Activated CD4-positive, alpha-beta T cell treated with anti-CD3 and anti-CD28 coated beads for 1 hour (primary cell): ENCODE measurements around the gene PGM3.

Experiments used
- DNase-seq: peaks from one replicate; pipeline ENCODE4 v3.0.0-alpha.2; 2020

PGM3 gene

DNA sequence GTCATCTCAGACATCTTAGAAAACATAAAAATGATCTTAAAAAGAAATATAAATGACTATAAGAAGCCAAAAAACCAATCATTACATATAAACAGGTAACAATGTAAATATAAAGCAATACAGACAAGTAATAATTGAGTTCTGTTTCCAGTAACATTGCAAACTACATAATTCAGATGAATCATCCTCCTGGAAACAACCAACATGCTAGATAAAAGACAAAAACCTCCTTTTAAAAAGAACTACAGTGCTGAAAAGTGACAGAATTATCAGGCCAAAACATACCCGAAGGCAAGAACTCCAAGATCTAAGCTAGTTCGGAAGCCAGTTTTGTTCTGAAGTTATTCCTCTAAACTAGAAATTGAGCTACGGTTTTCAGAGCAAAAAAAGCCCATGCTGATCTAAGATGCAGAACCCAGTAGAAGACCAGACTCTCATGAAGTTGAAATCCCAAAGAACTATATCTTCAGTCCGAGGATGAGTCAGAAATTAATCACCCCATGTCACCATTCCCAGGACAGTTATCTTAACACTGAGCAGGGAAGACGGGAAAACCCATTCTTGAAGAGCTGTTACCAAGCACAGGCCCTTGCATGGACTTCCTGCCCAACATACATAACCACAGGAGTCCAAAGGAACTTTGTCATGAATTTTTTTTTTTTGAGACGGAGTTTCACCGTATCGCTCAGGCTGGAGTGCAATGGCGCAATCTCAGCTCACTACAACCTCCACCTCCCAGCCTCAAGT lies 9.8 kb downstream of the PGM3 start:
- no peak for DNase-seq

DNA sequence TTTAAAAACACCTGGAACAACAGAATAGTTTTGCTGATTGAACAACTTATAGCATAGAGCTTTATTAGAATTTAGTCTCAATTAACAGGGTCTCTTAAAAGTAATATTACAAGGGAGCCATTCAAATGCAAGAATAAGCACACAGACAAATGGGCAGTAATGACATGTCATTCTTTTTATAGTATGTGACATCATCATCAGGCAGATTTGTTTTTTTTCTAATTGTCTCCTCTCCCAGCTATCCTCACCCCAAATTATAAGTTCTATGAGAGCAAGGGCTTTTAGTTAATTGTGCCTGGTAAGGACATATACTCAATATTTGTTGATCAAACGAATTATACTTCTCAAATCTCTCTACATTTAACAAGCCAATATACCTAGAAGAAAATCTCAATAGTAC lies 11.0 kb downstream of the PGM3 start:
- DNase-seq: no peak

DNA sequence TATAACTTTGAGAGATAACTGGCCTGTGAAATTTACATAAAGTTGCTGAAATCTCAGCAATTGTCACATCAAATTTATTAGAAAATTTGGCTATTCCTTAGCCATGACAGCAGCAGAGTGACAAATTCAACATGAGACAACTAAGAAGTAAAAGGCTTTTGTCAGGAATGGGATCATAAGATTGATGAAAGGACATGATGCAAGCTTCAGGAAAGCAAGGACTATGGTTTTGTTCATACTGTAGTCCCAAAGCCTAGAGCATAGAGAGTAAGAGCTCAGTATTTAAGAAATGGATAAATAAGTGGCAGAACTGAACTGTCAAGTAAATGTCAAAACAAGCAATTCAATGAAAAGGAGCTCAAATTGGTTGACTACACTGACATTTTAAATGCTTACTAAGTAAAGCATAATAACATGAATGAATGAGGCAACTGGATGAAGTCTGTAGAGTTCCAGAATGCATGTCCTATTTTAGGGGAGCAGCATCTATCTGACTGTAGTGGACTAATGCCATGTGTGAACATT lies 12.6 kb downstream of the PGM3 start:
- DNase-seq: no peak

DNA sequence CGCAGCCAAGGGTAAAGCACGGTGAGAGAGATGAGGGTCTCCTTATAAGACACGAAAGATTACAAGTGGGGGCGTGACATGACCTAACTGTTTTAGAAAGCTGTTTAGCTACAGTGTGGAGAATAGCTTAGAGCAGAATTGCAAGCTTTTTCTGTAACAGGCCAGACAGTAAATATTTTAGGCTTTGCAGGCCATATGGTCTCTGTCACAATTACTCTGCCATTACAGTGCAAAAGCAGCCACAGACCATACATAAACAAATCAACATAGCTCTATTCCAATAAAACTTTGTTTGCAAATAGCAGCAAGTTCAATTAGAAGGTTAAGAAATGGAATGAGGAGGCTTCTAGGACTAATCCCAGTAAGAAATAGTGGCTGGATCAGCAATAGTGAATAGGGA lies 16.8 kb downstream of the PGM3 start:
- no peak for DNase-seq

DNA sequence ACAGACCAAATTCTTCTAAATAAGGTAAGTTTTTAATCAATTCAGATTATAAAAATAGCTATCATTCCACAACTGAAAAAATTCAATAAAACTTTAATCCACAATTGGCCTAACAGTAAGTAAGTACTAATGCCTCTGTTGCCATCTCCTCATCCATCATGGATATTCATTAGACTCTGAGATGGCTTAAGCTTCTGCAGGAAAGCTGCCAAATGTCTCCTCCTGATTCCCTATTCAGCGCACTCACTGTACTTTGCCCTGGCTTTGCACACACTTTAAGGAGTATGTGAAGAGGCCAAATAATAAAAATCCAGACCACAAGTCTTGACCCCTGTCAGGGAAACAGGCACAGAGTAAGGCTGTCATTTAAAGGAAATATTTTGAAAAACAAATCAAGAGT lies 23.6 kb downstream of the PGM3 start:
- DNase-seq: no peak

DNA sequence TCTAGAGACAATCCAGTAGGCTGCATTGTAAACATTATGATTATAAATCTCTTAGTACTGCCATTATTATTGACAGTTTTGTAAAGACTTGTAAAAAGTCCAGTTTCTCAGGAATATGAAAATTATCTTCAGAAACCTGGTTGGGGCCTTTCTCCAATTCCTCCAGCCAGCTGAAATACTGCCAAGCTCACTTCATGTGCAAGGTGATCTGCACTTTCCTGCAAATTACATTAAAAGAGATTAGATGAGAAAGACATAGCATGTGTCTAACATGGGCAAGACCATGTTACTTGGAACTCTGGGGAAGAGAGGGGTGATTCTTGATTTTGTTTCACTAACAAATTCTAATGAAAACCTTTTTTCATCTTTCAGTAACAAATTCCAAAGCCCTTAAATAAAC lies 24.0 kb downstream of the PGM3 start:
- DNase-seq: no peak

DNA sequence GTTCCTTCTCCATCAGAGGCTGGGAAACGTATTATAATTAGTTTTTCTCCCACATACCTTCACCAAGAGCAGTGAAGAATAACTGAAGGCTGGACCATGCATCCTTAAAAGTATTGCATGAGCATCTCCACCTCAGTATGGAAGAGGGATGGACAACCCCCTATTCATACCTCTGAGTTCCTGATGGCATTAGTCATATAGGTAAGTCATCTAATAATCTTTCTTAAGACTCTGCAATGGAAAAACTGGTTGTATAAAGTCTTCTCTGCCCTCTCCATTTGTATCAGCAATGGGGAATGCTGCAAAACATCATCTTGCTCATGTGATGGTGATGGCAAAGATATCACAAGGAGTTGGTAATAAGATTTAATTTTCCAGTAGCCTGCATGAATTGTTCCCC lies 24.5 kb downstream of the PGM3 start:
- DNase-seq: no peak

DNA sequence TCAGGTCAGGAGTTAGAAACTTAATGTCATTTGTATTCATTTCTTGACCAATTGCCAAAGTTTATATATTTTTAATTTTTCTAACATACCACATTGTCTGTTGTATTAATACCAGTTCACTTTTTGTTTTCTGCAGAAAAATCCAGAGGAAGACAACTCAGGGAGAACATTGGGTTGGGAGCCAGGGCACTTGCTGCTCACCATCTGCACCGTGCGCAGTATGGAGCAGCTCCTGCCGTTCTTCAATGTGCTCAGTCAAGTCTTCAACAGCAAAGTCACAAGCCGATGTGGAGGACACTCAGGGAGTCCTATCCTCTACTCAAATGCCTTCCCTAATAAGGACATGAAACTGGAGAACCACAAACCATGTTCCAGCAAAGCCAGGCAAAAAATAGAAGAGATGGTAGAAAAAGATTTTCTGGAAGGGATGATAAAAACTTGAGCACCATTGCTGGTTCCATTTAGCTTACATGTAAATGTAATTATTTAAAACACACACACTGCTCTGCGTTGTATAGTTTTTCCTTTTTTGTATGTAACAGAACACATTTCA lies 25.3 kb downstream of the PGM3 start:
- no peak for DNase-seq

DNA sequence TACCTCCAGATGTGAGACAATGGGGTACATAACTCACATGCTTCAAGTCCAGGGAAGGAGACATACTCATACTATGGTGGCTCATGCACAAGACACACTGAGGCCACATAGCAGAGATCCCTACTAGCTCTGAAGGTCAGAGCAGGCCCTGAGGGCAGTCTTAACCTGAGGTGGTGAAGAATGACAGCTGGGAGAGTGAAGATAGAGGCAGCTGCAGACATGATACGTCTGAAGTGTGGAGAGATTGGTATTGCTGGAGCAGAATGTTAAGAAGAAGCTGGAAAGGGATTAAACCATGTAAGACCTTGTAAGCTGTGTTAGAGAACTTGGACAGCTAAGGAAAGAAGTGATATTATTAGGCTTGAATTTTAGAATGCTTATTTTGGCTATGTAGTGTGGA lies 32.9 kb downstream of the PGM3 start:
- DNase-seq: no peak

DNA sequence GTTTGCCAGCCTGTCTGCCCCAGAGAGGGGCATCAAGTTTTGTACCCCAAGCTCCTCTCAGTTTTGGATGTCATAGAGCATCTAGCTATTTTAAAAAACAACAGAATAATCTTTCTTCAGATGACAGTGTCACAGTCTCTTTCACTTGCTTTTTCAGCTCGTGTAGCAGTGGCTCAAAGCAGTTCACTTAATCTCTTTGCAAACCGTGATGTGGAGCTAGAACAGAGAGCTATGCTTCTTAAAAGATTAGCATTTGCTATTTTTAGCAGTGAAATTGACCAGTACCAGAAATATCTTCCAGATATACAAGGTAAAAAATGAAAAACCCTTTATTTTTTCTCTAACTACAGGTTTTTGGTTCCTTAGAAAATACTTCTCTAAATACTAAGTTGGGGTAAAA lies 37.3 kb downstream of the PGM3 start:
- DNase-seq: no peak

DNA sequence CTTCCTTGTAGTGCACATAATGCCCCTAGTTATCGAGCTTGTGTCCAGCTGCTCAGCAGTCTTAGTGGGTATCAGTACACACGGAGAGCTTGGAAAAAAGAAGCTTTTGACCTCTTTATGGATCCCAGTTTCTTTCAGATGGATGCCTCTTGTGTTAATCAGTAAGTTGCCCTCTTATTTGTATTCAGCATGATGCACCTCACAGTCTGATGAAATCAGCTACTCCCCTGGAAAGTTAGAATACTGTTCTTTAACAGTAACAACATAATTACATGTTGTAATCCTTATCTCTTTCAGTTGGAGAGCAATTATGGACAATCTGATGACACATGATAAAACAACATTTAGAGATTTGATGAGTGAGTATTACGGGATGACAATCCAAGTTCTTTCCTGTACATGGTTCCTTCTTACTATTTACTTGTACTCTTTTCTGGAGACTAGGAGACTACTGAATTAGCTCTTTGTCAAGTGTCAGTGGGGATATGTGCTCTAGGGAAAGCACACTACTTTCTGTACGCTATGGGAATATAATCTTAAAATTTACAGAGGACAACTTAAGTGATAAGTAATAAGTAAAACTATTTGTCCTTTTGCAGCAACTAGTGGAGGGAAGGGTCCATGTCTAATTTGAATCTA lies 39.1 kb downstream of the PGM3 start:
- DNase-seq: no peak

DNA sequence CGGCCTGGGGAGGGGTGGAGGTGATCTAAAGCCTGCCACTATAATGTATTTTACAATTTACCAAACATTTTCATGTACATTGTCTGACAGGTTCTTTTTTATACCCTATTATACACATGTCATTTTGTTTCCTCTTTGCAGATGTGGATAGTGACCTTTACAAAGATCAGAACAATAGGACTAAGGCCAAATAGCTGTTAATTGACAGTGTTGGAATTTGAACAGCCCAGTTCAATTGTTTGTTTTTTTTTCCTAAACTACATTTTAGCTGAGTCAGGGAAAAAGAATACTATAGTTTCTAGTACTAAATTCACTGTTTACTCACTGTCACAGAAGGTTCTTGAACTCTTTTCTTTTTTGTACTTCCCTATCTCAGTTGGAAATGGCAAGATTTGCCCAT lies 40.2 kb downstream of the PGM3 start:
- DNase-seq: no peak

DNA sequence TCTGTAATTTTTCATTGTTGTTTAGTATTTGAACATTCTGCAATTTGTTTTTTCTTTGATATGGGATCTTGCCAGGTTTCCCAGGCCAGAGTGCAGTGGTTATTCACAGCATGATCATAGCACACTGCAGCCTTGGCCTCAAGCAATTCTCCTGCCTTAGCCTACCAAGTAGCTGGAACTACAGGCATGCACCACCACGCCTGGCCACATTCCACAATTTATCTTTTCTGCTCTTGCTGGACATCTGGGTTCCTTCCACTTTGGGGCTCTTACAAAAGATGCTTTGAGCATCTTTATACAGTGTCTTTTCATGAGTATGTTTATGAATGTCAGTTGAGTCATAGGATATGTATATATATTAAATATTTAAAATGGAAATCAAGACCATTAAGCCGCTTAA lies 42.0 kb downstream of the PGM3 start:
- no peak for DNase-seq

DNA sequence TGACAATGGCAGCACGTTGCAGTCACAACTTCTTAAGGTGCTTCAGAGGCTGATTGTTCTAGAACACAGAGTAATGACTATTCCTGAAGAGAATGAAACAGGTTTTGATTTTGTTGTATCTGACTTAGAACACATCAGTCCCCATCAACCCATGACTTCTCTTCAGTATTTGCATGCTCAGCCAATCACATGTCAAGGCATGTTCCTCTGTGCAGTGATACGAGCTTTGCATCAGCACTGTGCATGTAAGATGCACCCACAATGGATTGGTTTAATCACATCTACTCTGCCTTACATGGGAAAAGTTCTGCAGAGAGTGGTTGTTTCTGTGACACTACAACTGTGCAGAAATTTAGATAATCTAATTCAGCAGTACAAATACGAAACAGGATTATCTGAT lies 54.3 kb downstream of the PGM3 start:
- no peak for DNase-seq

DNA sequence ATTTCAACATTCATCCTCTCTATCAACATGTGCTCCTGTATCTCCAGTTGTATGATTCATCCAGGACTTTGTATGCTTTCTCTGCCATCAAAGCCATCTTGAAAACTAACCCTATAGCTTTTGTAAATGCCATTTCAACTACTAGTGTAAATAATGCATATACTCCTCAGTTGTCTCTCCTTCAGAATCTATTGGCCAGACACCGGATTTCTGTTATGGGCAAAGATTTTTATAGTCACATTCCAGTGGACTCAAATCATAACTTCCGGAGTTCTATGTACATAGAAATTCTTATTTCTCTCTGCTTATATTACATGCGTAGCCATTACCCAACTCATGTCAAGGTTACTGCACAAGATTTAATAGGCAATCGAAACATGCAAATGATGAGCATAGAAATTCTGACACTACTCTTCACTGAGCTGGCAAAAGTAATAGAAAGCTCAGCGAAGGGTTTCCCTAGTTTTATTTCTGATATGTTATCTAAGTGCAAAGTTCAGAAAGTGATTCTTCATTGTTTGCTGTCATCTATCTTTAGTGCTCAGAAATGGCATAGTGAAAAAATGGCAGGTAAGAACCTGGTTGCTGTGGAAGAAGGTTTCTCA lies 54.8 kb downstream of the PGM3 start:
- no peak for DNase-seq

DNA sequence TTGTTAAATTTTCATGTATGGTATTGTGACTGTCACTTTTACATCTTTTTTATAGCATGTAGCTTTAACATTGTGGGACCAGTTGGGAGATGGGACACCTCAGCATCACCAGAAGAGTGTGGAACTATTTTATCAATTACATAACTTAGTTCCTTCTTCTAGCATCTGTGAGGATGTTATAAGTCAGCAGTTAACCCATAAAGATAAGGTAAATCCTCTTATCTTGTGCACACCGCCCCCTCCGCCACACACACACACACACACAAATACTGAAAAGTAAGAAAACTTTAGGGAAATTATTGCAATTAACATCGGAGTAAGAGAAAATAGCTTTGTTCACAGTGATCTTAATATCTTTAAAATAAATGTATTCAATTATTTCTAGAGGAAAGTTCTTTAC lies 60.9 kb downstream of the PGM3 start:
- no peak for DNase-seq

DNA sequence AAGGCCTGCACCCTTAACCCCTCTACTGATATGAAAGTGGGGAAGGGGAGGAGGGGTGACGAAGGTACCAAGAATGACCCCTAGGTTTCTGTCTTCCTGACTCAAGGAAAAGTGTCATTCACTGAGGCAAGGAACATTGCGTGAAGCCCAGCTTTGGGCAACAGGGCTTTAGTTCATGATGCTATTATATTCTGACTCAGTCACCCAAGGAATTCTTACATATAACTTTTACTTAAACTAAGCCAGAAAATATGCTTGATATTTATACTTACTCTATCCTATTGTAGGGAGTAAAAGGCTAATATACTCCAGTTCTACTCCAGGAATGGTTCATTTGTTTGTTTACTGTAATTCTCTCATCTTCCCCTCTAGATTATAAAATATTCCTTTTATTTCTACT lies 65.1 kb downstream of the PGM3 start:
- no peak for DNase-seq

DNA sequence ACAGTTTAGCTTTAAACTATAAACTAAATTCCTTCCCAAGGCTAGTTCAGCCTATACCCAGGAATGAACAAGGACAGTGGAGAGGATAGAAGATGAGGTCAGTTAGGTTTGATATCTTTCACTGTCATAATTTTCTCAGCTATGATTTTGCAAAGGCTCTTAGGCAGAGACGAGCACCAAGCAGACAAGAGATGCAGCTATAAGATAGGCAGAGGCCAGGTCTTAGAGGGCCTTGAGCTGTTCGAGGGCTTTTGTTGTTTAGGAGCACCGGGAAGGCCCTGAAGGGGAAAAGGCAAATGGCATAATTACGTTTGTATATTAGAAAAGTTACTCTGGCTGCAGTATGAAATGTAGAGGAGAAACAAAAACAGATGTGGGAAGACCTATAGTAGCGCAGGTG lies 65.8 kb downstream of the PGM3 start:
- no peak for DNase-seq

DNA sequence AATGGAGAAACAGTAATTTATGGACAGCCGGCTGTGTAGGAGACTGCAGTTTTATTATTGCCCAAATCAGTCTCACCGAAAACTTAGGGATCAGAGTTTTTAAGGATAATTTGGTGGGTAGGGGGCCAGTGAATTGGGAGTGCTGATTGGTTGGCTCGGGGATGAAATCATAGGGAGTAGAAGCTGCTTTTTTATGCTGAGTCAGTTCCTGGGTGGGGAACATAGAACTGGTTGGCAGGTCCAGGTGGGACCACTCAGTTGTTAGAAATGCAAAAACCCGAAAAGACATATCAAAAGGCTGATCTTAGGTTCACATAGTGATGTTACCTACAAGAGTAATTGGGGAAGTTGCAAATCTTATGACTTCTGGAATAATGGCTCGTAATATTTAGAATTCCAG lies 66.3 kb downstream of the PGM3 start:
- DNase-seq: no peak

DNA sequence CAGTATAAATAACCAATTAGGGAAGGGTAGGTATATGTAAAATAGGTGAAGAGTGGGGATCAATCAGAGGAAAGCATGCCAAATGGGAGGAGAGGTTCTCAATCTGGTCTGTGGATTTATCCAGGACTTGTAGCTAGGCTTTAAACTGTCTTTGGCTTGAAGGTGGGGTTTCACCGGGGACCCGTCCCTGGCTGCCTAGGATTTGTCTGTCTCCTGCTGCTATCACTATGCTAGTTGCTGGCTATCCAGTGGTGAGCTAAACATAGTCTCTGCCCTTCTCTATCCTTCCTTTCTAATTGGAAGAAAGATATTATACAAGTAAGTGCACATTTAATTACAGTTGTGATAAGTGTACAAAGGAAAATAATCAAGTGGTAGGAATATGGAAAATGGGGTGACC lies 66.8 kb downstream of the PGM3 start:
- no peak for DNase-seq

DNA sequence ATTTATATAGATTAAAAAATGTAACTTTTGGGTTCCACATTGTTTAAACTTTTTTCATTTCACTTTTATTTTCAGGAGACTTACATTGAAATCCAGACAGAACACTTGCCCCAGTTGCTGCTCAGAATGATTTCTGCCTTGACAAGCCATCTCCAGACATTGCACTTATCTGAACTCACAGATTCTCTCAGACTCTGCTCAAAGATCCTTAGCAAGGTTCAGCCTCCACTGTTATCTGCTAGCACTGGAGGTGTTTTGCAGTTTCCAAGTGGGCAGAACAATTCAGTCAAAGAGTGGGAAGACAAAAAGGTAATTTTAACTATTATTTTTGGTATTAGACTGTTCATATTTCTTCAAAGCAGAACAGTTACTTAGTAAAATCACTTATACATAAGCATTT lies 67.6 kb downstream of the PGM3 start:
- DNase-seq: no peak

DNA sequence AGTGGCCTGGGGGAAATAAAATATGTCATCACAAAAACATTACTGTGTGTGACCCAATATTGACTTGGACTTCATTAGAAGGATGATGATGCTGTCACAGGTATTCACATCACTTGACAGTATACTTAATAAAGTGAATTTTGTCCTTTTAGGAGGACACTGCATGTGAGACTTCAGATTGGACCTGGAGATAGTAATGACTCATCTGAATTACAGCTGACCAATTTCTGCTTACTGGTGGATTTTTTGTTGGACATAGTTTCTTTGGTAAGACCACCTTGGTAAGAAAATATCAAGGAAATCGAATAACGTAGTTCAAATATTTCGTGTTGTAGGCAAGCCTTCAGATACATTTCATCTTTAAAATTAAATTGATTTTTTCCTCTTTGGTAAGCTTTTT lies 68.5 kb downstream of the PGM3 start:
- no peak for DNase-seq

DNA sequence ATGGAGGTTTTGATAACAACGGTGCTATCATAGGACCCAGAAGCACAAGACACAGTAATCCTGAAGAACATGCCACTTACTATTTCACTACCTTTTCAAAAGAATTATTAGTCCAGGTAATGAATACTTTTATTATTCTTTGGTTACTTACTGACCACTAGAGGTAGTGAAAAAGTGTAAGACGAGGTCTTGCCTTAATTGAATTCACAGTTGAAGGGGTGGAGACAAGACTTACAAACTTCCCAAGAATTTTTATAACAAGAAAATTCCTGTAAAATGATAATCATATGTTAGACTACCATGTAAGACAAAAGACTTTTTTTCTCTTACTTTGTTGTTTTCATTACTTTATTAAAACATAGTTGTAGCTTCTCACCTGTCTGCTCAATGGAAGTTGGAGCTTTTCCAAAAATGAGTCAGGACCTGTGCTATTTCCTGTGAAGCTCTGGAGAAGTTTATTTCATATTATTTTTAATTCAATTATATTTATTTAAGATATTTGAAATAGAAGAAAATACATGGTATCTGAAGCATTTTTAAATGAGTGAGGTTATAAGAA lies 73.2 kb downstream of the PGM3 start:
- no peak for DNase-seq

DNA sequence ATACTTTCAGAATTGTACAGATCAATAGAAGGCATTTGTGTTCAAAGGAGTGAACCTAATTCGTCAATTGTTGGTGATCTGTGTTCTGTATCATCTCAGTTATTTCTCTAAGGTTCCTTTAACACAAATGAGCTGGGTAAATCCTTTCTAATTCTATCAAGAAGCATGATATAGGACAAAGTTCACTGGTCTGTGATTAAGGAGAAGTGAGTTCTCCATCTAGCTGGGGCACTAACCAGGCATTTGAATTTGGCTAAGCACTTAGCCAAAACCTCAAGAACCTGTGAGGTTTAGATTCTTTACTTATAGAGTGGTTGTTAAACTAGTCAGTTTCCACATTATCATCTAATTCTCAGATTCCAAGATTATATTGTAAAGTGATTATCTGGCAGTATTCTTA lies 75.3 kb downstream of the PGM3 start:
- DNase-seq: no peak
